CD14-positive monocyte (primary cell): ENCODE data around the gene CRMP1. TPM values are rescaled to one million over a fixed set of nuclear protein-coding genes. Genes with fewer than 3 reads are reported as not detected.

Experiments used
- DNase-seq, 3 donors: peaks; one replicate each; pipeline ENCODE4 v3.0.0-alpha.2; 2011 to 2022
- H2AFZ ChIP-seq: 2 replicates; pipeline ENCODE4 v1.6.0; 2012; ENCODE audit warnings: mild to moderate bottlenecking, low read depth, low read length, inconsistent platforms; ENCODE audit not compliant: insufficient read depth, poor library complexity, severe bottlenecking
- H3K27ac ChIP-seq, 2 donors: 1 replicate in 1 of 2; 2 replicates in 1 of 2; pipeline ENCODE4 v1.5.1; 2012 to 2013; ENCODE audit warnings: low read length in 2 of 2, control low read depth in 1 of 2, inconsistent platforms in 1 of 2, low read depth in 1 of 2, mild to moderate bottlenecking in 1 of 2
- H3K27me3 ChIP-seq, 2 donors: one replicate each; pipeline versions ENCODE4 v1.6.0 to v1.6.1; 2011 to 2013; ENCODE audit warnings: low read length in 2 of 2; ENCODE audit not compliant: control insufficient read depth in 2 of 2, insufficient read depth in 2 of 2
- H3K36me3 ChIP-seq, 2 donors: replicated peaks in 1 of 2; 1 replicate in 1 of 2; 2 replicates in 1 of 2; pipeline versions ENCODE4 v1.5.1 to v1.6.1; 2012 to 2013; ENCODE audit warnings: low read length in 2 of 2, control low read depth in 1 of 2, inconsistent platforms in 1 of 2, mild to moderate bottlenecking in 1 of 2; ENCODE audit not compliant: insufficient read depth in 2 of 2, control insufficient read depth in 1 of 2
- H3K4me1 ChIP-seq, 2 donors: 1 replicate in 1 of 2; 2 replicates in 1 of 2; pipeline versions ENCODE4 v1.5.1 to v1.6.1; 2012 to 2013; ENCODE audit warnings: low read length in 2 of 2, control low read depth in 1 of 2, inconsistent platforms in 1 of 2, mild to moderate bottlenecking in 1 of 2, moderate library complexity in 1 of 2; ENCODE audit not compliant: insufficient read depth in 2 of 2, control insufficient read depth in 1 of 2
- H3K4me2 ChIP-seq: replicated peaks from 2 replicates; pipeline ENCODE3; 2012; ENCODE audit warnings: low read length, moderate library complexity, mild to moderate bottlenecking; ENCODE audit not compliant: poor library complexity, severe bottlenecking; ENCODE audit errors: extremely low read depth
- H3K4me3 ChIP-seq, 3 experiments: fragments of 200-600 bp in 1 of 3; sonication (generic) in 1 of 3; replicated peaks in 1 of 3; 1 replicate in 2 of 3; 2 replicates in 1 of 3; pipeline ENCODE4 v1.5.1; 2011 to 2013; ENCODE audit warnings: low read length in 3 of 3, mild to moderate bottlenecking in 3 of 3, control low read depth in 2 of 3, low read depth in 2 of 3, inconsistent platforms in 1 of 3, moderate library complexity in 1 of 3
- H3K79me2 ChIP-seq: 2 replicates; pipeline ENCODE4 v1.6.0; 2012; ENCODE audit warnings: mild to moderate bottlenecking, control low read depth, inconsistent platforms, low read length, moderate library complexity; ENCODE audit not compliant: insufficient read depth
- H3K9ac ChIP-seq: 2 replicates; pipeline ENCODE4 v1.6.0; 2017; ENCODE audit warnings: low read length, mild to moderate bottlenecking; ENCODE audit not compliant: insufficient read depth, poor library complexity, severe bottlenecking
- H3K9me3 ChIP-seq, 2 donors: replicated peaks in 1 of 2; 1 replicate in 1 of 2; 2 replicates in 1 of 2; pipeline versions ENCODE4 v1.5.1 to v1.6.1; 2012 to 2013; ENCODE audit warnings: low read length in 2 of 2, control low read depth in 1 of 2; ENCODE audit not compliant: control insufficient read depth in 1 of 2, insufficient read depth in 1 of 2
- H4K20me1 ChIP-seq: 2 replicates; pipeline ENCODE4 v1.6.0; 2012; ENCODE audit warnings: mild to moderate bottlenecking, low read length, control low read depth, moderate library complexity; ENCODE audit not compliant: insufficient read depth
- H3K27ac Mint-ChIP-seq, 7 donors: one replicate each; pipeline ENCODE4 v1.8.0; 2020; ENCODE audit warnings: mild to moderate bottlenecking in 7 of 7, mixed read lengths in 7 of 7, moderate library complexity in 6 of 7, inconsistent platforms in 2 of 7
- H3K27me3 Mint-ChIP-seq, 3 donors: one replicate each; pipeline ENCODE4 v1.8.0; 2021 to 2022; ENCODE audit warnings: low read depth in 3 of 3, mild to moderate bottlenecking in 3 of 3, mixed read lengths in 3 of 3, moderate library complexity in 3 of 3, inconsistent platforms in 1 of 3
- H3K36me3 Mint-ChIP-seq, 2 donors: one replicate each; pipeline ENCODE4 v1.8.0; 2020; ENCODE audit warnings: mixed read lengths in 2 of 2, inconsistent platforms in 1 of 2, mild to moderate bottlenecking in 1 of 2
- H3K4me1 Mint-ChIP-seq: one replicate; pipeline ENCODE4 v1.8.0; 2020; ENCODE audit warnings: mild to moderate bottlenecking, mixed read lengths
- H3K4me3 Mint-ChIP-seq, 2 donors: one replicate each; pipeline ENCODE4 v1.8.0; 2020; ENCODE audit warnings: mild to moderate bottlenecking in 2 of 2, mixed read lengths in 2 of 2, moderate library complexity in 1 of 2
- H3K9me3 Mint-ChIP-seq, 7 donors: one replicate each; pipeline ENCODE4 v1.8.0; 2020 to 2022; ENCODE audit warnings: mixed read lengths in 7 of 7, mild to moderate bottlenecking in 6 of 7, moderate library complexity in 6 of 7, inconsistent platforms in 2 of 7
- WGBS: methylation state at CpG from one replicate; pipeline ENCODE4 v1.1.5; 2013; ENCODE audit warnings: missing lambda C conversion rate; ENCODE audit not compliant: insufficient coverage; 5-methylcytosine and 5-hydroxymethylcytosine counted together
- intact Hi-C, 2 donors: fragments of 100-400 bp; cut with micrococcal nuclease; formaldehyde crosslinking; loops; one replicate each; pipeline versions ENCODE4 v1.15.0 to v1.15.1; 2023
- polyA plus RNA-seq, 3 donors: library from polyadenylated mRNA; depleted of rRNA in 1 of 3; unstranded in 2 of 3; stranded (reverse) in 1 of 3; fragments of 300-500 nt in 2 of 3; fragments of >200 nt in 1 of 3; fragmentation: Illumina TruSeq in 2 of 3; gene quantifications; 1 replicate in 2 of 3; 2 replicates in 1 of 3; pipeline ENCODE4 v1.2.3, GENCODE V29; 2012 to 2021
- TF ChIP-seq, protein P1 (sequence below): fragments of 200-600 bp; IDR thresholded peaks from one replicate; pipeline ENCODE4 v1.8.0; 2022; ENCODE audit warnings: antibody characterized with exemption, mild to moderate bottlenecking

CRMP1 gene
- polyA plus RNA-seq, 3 donors = not detected

- Histone ChIP-seq H3K79me2 (no peaks in the 10 kb centered on the region), H4K20me1 (no peaks in the 10 kb centered on the region), H3K36me3 (no peaks in the 10 kb centered on the region), H3K27me3 (no peaks in the 10 kb centered on the region), H3K4me3 (no peak overlapping the region), H3K4me1 (no peaks in the 10 kb centered on the region), H2AFZ (no peak overlapping the region), H3K4me2 (no peak overlapping the region), H3K27ac (no peak overlapping the region), H3K9ac (no peak overlapping the region), H3K9me3 (no peaks in the 10 kb centered on the region)
- peaks cover 2 to 5% (median 3%) of the 10 kb centered on the region in 3 donors for H3K27me3 Mint-ChIP-seq
- intact Hi-C loops = no loop called here
- H3K4me3 Mint-ChIP-seq = no peak overlapping the region
- no peaks in the 10 kb centered on the region for H3K36me3 Mint-ChIP-seq
- 90% methylated on average over 11 of the region's 12 CpGs for WGBS
- no peak overlapping the region for H3K27ac Mint-ChIP-seq
- TF ChIP-seq, protein P1, sequence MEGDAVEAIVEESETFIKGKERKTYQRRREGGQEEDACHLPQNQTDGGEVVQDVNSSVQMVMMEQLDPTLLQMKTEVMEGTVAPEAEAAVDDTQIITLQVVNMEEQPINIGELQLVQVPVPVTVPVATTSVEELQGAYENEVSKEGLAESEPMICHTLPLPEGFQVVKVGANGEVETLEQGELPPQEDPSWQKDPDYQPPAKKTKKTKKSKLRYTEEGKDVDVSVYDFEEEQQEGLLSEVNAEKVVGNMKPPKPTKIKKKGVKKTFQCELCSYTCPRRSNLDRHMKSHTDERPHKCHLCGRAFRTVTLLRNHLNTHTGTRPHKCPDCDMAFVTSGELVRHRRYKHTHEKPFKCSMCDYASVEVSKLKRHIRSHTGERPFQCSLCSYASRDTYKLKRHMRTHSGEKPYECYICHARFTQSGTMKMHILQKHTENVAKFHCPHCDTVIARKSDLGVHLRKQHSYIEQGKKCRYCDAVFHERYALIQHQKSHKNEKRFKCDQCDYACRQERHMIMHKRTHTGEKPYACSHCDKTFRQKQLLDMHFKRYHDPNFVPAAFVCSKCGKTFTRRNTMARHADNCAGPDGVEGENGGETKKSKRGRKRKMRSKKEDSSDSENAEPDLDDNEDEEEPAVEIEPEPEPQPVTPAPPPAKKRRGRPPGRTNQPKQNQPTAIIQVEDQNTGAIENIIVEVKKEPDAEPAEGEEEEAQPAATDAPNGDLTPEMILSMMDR = no peak
- no peaks in the 10 kb centered on the region for H3K4me1 Mint-ChIP-seq
- DNase-seq = no peak
- H3K9me3 Mint-ChIP-seq = no peaks in the 10 kb centered on the region
Measured at GRCh38 chr4:5802565-5802964, 90.3 kb downstream of the CRMP1 start.

DNA sequence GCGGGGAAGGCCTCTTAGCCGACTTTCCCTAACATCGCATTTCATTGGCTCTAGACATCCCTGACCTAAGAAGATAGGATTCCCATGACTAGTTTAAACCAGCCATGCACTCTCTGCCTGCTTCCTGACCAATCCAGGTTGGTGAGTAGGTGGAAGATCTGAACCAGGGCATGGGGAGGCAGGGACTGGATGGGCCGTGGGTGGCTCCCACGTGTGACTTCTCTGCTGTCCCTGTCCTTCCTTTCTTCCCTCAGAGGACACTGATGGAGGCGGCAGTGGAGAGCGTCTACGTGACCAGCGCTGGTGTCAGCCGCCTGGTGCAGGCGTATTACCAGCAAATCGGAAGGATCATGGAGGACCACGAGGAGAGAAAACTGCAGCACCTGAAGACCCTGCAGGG is 91.2 kb downstream of the CRMP1 start:
- no peak overlapping the region for H3K4me3 Mint-ChIP-seq
- H3K9me3 Mint-ChIP-seq = no peaks in the 10 kb centered on the region
- H2AFZ ChIP-seq = no peak overlapping the region
- H3K79me2 ChIP-seq = no peaks in the 10 kb centered on the region
- no peak for DNase-seq
- H3K27me3 ChIP-seq = no peaks in the 10 kb centered on the region
- no peaks in the 10 kb centered on the region for H4K20me1 ChIP-seq
- no peaks in the 10 kb centered on the region for H3K36me3 Mint-ChIP-seq
- intact Hi-C loops = no loop called here
- H3K4me1 ChIP-seq = no peaks in the 10 kb centered on the region
- no peaks in the 10 kb centered on the region for H3K4me1 Mint-ChIP-seq
- no peaks in the 10 kb centered on the region for H3K9me3 ChIP-seq
- H3K36me3 ChIP-seq = no peaks in the 10 kb centered on the region
- H3K4me2 ChIP-seq = no peak overlapping the region
- TF ChIP-seq, protein P1 = no peak
- WGBS = 97% methylated on average over 7 of the region's 13 CpGs
- H3K9ac ChIP-seq = no peak overlapping the region
- no peak overlapping the region for H3K27ac Mint-ChIP-seq
- no peak overlapping the region for H3K4me3 ChIP-seq
- H3K27me3 Mint-ChIP-seq = peaks cover 0 to 3% (median 0%) of the 10 kb centered on the region in 3 donors
- no peak overlapping the region for H3K27ac ChIP-seq
